ENCODE measurements around the gene TPK1.

GRCh38 chr7:144524271-144524670 lies 311.6 kb downstream of the TPK1 start:
- TF ChIP-seq CTCF (IDR thresholded peaks at IDR 0.05; ENCODE audit: low read length) (no peak), EZH2 (IDR thresholded peaks at IDR 0.05; ENCODE audit: borderline replicate concordance, low read length) (no peak)

Measured in OCI-LY1 (cell line).